ENCODE results near the gene AK9.

The AK9 gene

DNA sequence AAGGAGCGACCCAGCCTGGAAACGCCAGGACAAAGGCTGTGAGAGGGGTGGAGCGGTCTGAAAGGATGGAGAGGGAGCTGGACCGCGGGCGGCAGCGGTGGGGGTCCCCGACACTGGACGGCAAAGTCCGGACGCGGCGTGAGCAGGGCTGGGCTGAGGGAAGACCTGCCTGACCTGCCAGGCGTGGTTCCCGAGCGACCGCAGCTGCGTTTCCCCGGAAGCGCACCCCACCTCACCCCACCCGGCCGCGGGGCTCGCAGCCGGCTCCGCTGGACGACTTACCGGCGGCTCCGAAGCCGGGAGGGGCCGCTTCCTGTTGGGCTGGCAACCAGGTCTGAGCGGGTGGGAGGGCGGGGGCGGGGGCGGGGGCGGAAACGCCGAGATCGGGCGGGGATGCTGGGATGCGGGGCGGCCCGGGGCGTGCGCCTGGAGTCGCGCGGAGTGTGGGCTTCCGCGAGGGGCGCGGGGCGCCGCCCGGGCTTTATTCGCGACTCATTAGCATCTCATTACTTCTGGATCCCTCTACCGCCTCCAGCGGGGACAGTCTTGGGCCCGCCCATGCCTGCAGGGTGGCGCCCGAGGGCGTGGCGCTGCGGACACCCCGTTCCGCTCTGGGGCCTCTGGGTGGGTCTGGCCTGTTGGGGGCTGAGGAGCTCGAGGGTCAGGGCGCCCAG is 235.4 kb downstream of the AK9 start, which contains the start of gene MICAL1:
Gene MICAL1 (minus strand): TSS at position 336 of the 674 bp plus-strand sequence. CDS start 1,576 bp downstream, outside the sequence.
- DNase-seq, result peak; percentile 62

DNA sequence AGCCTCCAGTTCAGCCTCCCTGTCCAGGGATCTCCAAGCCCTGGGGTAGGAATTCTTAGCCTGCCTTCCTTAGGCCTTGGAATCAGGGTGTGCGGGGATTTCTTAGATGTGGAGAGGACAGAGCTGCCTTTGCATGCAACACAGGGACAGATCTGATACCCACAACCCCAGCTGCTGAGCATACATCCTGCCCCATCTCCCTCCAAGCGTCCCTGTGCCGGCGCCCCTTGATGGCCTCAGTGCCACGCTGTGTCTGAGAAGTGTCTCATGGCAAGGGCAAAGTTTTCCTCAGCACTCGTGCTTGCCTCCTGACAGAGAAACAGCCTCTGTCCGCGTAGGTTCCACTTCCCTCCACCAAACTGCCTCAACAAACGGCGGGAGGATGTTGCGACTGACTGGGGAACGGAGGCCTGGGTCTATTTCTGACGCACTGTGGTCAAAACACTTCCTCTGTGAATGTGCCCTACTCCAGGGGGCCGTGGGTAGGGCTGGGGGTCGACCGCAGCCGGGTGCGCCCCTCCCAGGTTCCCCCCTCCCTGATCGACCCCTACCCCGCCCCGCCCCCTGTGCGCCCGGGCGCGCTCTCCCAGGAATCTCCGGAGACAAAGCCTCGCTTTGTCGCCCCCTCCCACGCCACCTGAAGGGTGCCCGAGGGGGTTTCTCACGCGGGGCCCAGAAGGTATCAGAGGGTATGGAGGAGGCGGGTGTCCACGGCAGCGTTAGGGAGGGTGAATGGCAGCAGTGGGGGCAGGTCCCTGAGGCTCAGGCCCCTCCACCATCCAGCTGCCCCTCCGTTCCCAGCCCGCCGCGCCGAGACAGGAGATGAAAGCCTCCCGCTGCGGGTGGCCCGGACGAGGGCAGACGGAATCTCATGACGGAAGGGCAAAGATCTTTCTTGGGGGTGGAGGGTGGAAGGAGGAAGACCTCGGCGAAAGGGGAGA is 236.2 kb downstream of the AK9 start:
- no peak for DNase-seq

DNA sequence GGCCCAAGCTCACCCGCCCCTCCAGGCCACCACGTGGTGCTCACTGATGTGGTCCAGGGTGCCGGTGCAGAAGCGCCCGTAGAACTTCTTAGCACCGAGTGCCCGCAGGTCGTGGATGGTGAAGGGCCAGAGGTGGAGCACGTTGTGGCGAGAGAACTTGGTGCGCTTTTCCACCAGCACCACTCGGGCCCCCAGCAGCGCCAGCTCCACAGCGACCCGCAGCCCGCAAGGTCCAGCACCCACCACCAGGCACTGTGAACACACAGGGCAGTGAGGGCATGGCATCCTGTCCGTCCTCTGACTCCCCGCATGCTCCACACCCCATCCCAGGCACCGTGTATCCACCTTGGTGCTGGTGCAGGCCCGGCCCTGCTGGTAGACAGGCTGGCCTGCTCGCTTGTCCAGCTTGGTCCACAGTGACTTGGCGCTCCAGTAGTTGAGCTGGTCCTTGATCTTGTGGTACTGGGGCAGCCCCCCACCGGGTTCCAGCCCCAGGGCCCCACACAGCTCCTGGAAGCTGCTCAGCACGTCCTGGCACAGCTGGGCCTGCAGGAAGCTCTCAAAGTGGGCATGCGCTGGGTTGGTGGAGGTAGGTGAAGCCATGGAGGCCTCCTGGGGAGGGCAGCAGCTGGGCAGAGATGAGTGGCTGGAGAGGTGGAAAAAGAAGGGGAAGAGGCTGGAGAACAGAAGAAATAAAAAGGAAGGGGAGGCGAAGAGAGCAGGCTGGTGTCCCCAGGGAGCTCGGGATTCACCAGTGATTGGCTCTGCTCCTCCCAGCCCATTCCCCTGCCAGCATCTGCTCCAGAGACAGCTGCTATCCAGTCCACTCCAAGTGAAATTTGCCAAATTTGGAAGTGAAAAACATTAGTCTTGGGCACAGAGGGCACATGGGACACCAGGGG is 237.2 kb downstream of the AK9 start:
- DNase-seq, result peak; percentile 54

GRCh38 chr6:109453156-109453555 is 237.8 kb downstream of the AK9 start:
- no peak for DNase-seq

DNA sequence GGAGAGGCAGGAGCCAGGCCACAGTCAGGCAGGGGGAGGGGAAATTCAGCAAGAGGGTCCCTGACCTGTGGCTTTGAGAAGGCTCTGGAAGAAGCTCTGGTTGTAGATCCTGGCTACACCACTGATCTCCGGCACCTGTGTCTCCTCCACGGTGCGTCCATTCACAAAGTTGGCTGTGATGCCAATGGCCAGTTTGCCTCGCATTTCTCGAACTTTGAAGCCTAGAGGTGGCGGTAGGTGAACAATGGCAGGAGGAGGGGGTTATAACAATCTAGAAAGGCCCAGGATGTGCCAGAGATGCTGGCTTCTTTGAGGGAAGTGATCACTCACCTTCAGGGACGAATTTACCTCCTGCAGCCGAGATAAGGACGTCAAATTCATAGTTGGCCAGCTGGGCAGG is 238.8 kb downstream of the AK9 start:
- no peak for DNase-seq

GRCh38 chr6:109451376-109451775 is 239.6 kb downstream of the AK9 start:
- DNase-seq, result no peak

- DNase-seq, result no peak
Observed at GRCh38 chr6:109450801-109451200, 240.2 kb downstream of the AK9 start.

- no peak for DNase-seq
Observed at GRCh38 chr6:109449795-109450673, 241.0 kb downstream of the AK9 start.

GRCh38 chr6:109449064-109449794 is 241.8 kb downstream of the AK9 start:
- no peak for DNase-seq

DNA sequence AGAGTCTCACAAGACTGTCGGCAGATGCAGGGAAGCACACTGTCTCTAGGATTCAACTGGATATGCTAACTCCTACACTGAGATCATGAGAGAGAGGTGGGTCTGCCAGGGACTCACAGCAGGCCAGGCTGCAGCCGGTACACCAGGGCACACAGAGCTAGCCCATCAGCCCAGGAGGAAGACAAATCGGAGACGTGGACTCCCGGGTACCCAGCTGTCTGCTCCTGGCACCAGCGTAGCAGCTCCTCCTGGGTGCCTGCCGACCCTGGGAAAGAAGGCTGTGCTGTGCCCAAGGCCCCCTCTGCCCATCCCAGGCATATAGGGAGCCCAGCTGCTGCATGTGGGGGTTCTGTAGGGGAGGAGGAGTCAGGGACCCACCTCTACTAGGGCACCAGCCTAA is 242.4 kb downstream of the AK9 start:
- no peak for DNase-seq

- no peak for DNase-seq
Observed at GRCh38 chr6:109447878-109448555, 243.0 kb downstream of the AK9 start.

DNA sequence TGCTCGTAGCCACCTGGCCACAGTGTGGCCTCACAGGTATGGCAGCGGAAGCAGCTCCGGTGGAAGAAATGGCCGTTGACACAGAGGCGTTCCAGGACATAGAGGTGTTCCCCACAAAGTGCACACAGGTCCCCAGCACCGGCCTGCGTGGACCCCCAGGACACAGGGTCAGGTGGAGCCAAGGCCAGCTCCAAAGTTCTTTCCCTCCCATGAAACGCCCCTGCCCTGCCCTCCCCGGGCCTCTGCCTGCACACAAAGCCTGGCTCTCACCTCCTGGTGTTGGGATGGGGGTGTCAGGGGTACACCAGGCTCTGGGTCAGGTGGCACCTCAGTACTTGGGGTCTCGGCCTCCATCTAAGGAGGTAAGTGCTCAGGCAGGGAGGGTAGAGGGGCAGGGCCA is 243.9 kb downstream of the AK9 start:
- DNase-seq, result no peak

DNA sequence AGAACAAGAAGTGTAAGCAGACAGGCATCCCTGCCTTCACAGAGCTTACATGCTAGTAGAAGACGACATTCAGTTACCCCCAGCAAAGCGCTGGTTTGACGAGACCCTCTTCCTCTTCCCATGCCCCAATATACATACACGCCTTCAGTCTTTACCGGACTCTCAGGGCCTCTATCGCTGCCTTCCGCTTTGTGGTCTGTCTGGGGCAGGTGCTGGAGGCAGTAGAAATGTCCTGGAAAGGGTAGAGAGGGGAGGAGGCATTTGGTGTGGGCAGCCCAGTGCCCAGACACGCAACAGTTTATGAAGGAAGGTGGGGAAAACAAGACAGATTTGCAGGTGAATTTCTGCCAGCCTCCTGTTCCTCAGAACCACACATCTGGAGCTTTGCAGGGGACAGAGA is 244.5 kb downstream of the AK9 start:
- DNase-seq, result no peak

GRCh38 chr6:109446072-109446471 is 244.9 kb downstream of the AK9 start:
- DNase-seq, result no peak

DNA sequence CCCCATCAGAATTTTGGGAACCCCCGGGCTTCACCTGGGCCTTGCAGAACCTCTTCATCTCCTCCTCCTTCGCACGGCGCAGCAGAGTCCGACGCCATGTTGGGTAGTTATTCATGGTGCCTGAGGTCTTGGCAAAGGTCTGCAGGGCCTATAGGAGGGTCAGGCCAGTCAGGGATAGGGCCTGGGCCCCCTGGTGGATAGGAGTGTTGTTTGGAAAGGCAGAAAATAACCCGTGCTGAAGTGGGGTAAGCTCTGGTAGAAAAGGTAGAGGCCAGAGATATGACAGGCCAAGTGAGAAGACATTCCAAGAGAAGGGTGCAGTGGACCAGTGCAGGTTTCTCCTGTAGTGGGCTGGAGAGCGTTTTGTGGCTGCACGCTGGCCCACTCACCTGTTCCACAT is 245.6 kb downstream of the AK9 start:
- no peak for DNase-seq

DNA sequence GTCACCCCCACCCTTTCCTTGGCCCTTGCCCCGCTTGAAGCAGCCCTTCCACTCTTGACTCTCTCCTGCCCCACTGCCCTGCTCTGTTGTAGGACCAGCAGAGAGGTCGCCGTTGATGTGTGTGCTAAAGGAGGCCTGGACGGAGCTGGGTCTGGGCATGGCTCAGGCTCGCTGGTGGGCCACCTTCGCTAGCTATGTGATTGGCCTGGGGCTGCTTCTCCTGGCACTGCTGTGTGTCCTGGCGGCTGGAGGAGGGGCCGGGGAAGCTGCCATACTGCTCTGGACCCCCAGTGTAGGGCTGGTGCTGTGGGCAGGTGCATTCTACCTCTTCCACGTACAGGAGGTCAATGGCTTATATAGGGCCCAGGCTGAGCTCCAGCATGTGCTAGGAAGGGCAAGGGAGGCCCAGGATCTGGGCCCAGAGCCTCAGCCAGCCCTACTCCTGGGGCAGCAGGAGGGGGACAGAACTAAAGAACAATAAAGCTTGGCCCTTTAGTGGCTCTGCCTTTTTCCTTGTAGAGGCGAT is 247.5 kb downstream of the AK9 start:
- DNase-seq, result no peak
